ENCODE data around the gene ZMYM3. TPM values are rescaled to one million over a fixed set of nuclear protein-coding genes. Genes with fewer than 3 reads are reported as not detected.

Gene ZMYM3
- total and polyA plus RNA-seq, 4 experiments from 2014 or later: 5.8 to 28.2 (median 17.0) TPM

Other genes starting within 250 kb of the ZMYM3 start
- 10 to 100 TPM; 36.7 to 36.9 TPM for gene SNX12, start 185.8 kb downstream of the ZMYM3 start, total RNA-seq
- gene SNX12, start 185.8 kb downstream of the ZMYM3 start, polyA plus RNA-seq: 1 to 10 TPM; 3.0 to 4.2 TPM
- gene FOXO4, start 158.3 kb downstream of the ZMYM3 start, total RNA-seq: 10 to 100 TPM; 41.9 to 42.9 TPM
- 1 to 10 TPM in 1 of 2 donors, under 1 TPM in 1; 0.45 to 2.6 TPM for gene FOXO4, start 158.3 kb downstream of the ZMYM3 start, polyA plus RNA-seq
- gene CXorf65, start 147.4 kb downstream of the ZMYM3 start, total RNA-seq: 10 to 100 TPM; 45.1 to 51.6 TPM
- 1 to 10 TPM; 3.1 to 7.4 TPM for gene CXorf65, start 147.4 kb downstream of the ZMYM3 start, polyA plus RNA-seq
- 100 to 1,000 TPM; 378 to 379 TPM for gene IL2RG, start 142.6 kb downstream of the ZMYM3 start, total RNA-seq
- gene IL2RG, start 142.6 kb downstream of the ZMYM3 start, polyA plus RNA-seq: 1,000 to 10,000 TPM; 1,405 to 1,440 TPM
- gene MED12, start 135.5 kb downstream of the ZMYM3 start, total RNA-seq: 10 to 100 TPM; 84.4 to 89.9 TPM
- gene MED12, start 135.5 kb downstream of the ZMYM3 start, polyA plus RNA-seq: 10 to 100 TPM in 1 of 2 donors, 1 to 10 TPM in 1; 3.4 to 18.7 TPM
- 1 to 10 TPM; 2.2 to 2.3 TPM for gene NLGN3, start 109.3 kb downstream of the ZMYM3 start, total RNA-seq
- under 1 TPM; 0.21 to 0.25 TPM for gene NLGN3, start 109.3 kb downstream of the ZMYM3 start, polyA plus RNA-seq
- gene GJB1, start 30.9 kb downstream of the ZMYM3 start, total RNA-seq: not detected
- not detected for gene GJB1, start 30.9 kb downstream of the ZMYM3 start, polyA plus RNA-seq
- gene NONO, start 29.5 kb upstream of the ZMYM3 start, total RNA-seq: 100 to 1,000 TPM; 300 to 314 TPM
- gene NONO, start 29.5 kb upstream of the ZMYM3 start, polyA plus RNA-seq: 100 to 1,000 TPM; 163 to 182 TPM
- gene ITGB1BP2, start 47.6 kb upstream of the ZMYM3 start, total RNA-seq: 1 to 10 TPM; 3.5 TPM
- gene ITGB1BP2, start 47.6 kb upstream of the ZMYM3 start, polyA plus RNA-seq: not detected
- gene TAF1, start 112.2 kb upstream of the ZMYM3 start, total RNA-seq: 10 to 100 TPM; 73.6 to 81.8 TPM
- gene TAF1, start 112.2 kb upstream of the ZMYM3 start, polyA plus RNA-seq: 10 to 100 TPM in 1 of 2 donors, 1 to 10 TPM in 1; 2.5 to 11.7 TPM